ENCODE data around the gene MTIF3.

Gene MTIF3

DNA sequence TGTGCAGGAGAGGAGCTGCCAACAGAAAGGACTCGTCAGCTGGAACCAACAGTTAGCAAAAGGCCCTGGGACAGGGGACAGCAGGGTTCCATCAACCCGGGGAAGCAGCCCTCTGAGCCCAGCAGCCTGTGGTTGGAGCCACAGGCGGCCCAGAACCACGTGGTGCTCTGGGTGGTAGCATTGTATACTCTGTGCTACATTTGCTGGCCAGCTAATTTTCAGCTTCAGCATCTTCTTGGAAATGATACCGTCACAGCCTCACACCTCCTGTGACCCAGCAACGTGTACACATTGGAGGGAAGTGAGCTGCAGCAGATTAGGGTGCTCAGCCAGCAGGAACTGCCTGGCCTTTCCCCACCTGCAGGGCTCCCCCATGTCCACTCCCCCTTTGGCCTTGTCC, 13.1 kb upstream of the MTIF3 start:
- DNase-seq (ENCODE audit: low spot score): no peak
- in situ Hi-C loops (cut with MboI; ENCODE audit: low pct_unique_long_range_greater_than_20kb, low sequenced_read_pairs, unreplicated experiment): no loop called here
- TF ChIP-seq, protein P1, sequence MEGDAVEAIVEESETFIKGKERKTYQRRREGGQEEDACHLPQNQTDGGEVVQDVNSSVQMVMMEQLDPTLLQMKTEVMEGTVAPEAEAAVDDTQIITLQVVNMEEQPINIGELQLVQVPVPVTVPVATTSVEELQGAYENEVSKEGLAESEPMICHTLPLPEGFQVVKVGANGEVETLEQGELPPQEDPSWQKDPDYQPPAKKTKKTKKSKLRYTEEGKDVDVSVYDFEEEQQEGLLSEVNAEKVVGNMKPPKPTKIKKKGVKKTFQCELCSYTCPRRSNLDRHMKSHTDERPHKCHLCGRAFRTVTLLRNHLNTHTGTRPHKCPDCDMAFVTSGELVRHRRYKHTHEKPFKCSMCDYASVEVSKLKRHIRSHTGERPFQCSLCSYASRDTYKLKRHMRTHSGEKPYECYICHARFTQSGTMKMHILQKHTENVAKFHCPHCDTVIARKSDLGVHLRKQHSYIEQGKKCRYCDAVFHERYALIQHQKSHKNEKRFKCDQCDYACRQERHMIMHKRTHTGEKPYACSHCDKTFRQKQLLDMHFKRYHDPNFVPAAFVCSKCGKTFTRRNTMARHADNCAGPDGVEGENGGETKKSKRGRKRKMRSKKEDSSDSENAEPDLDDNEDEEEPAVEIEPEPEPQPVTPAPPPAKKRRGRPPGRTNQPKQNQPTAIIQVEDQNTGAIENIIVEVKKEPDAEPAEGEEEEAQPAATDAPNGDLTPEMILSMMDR (IDR thresholded peaks at IDR 0.05; ENCODE audit: extremely low read depth, insufficient read depth, missing control alignments): no peak

DNA sequence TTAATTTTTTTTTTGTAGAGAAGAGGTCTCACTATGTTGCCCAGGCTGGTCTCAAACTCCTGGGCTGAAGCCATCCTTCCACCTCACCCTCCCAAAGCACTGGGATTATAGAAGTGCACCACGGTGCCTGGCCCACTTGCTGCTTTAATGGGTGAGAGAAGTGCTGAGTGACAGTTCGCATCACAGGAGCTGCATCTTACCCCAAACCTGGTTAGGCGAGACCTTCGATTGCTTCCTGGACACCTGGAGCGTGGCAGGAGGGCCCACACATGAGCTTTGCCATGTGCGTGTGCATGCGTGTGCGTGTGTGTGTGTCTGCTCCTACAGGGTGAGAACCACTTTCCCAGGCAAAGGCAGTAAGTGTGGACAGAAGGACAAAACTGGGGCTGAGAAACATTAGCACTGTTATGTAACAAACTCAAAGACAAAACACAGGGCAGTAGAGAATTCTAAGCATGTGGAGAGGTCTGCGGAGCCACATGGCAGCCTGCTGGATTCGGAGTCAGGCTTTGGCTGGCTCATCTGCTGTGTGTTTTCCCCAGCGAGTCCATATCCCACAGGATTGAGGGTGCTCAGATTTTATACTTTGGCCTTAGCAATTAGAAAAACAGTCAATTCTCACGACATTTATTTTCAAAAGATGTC, 11.7 kb upstream of the MTIF3 start:
- no peak for DNase-seq (ENCODE audit: low spot score)
- TF ChIP-seq, protein P1 (IDR thresholded peaks at IDR 0.05; ENCODE audit: extremely low read depth, insufficient read depth, missing control alignments): no peak
- in situ Hi-C loops (cut with MboI; ENCODE audit: low pct_unique_long_range_greater_than_20kb, low sequenced_read_pairs, unreplicated experiment): no loop called here

DNA sequence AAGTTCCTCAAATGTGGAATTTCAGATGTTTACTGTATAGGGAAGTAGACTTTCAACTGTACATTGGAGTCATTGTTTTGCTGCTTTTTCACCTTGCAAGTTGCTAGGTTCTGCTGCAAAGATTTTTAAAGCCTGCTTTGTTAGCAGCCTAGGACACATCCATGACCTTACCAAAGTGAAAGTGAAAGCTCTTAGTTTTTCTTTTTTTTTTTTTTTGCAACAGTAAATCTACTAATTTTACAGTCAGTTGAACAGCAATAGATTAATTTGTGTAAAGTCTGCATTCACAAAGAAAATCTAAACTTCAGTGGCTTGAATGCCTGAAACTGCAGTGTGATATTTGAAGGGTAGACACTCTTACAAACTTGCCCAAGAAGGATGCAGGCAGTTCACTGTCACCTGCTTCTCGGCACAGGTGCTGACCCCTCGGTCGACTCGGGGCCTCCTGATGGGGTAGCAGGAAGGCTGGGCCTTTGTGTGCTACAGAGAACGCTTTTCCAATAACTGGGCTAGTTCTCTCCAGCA, 5.0 kb upstream of the MTIF3 start:
- in situ Hi-C loops (cut with MboI; ENCODE audit: low pct_unique_long_range_greater_than_20kb, low sequenced_read_pairs, unreplicated experiment): no loop called here
- peak; percentile 45 for DNase-seq (ENCODE audit: low spot score)

DNA sequence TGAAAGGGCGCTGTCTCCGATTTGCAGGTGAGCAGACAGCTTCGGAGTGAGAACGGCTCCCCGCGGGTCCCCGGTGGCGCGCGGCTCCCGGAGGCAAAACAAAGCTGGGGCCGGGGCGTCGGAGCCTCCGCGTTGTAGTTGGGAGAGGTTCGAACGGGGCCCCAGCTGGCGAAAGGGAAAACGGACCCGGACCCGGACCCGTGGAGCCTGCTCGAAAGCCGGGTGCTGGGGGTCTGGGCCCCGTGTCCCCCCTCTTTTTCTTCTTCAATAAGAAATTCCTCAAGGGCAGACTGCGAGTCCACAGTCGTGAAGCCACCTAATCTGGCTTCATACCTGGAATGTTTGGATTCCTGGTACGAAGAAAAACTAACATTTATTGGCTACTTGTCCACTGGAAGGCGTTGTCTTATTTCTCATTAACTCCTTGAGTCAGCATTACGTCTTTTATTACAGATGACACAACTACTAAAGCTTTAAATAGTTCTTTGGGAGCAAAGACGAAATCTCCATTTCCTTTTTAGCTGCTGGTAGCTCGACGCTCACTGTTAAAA, 632 bp upstream of the MTIF3 start:
- TF ChIP-seq, protein P1 (IDR thresholded peaks at IDR 0.05; ENCODE audit: extremely low read depth, insufficient read depth, missing control alignments): no peak
- in situ Hi-C loops (cut with MboI; ENCODE audit: low pct_unique_long_range_greater_than_20kb, low sequenced_read_pairs, unreplicated experiment): no loop called here
- peak; percentile 36 for DNase-seq (ENCODE audit: low spot score)

More for the DNA sequence above, 5.0 kb upstream of the MTIF3 start:
- TF ChIP-seq, protein P1 (IDR thresholded peaks at IDR 0.05; ENCODE audit: extremely low read depth, insufficient read depth, missing control alignments): no peak

DNA sequence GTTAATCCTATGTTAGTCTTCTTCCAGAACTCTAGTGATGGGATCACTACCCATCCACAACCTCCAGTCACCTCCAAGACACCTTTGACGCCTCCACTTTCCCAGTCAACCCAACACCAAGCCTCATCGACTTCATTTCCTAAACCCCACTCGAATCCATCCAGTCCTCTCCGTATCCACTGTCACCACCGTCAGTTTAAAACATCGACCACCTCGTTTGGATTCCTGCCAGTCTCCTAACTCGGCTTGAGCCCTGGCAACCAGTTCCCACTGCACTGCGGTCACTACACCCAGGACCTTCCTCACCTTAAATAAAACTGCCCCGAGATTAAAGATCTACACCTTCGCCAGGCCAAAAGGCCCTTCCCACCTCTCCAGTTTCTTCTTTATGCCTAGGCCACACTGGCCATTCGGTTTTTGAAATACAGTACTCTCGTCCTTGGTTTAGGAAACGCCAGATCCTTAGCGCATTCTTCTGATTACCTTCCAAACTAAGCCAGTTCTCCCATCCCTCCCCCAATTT, 1.2 kb downstream of the MTIF3 start:
- TF ChIP-seq, protein P1 (IDR thresholded peaks at IDR 0.05; ENCODE audit: extremely low read depth, insufficient read depth, missing control alignments): no peak
- in situ Hi-C loops (cut with MboI; ENCODE audit: low pct_unique_long_range_greater_than_20kb, low sequenced_read_pairs, unreplicated experiment): no loop called here
- DNase-seq (ENCODE audit: low spot score): no peak

DNA sequence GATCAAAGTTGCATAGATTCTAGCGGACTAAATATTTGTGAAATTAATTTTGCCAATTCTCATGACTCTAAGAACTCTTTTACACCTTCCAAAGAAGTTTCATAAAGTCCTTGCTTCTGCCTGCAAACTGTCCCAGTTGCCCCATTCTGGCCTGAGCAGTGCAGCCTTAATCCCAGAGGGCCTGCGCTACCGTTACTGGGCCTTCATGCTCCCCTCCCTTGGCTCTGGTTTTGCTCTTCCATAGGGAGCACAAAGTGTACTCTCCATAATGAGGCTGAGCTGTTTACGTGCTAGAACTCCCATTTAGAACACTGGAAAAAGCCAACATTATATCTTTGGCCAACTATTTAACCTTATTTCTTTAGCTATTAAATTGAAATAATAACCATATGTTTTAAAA, 2.1 kb downstream of the MTIF3 start:
- DNase-seq (ENCODE audit: low spot score): no peak
- in situ Hi-C loops (cut with MboI; ENCODE audit: low pct_unique_long_range_greater_than_20kb, low sequenced_read_pairs, unreplicated experiment): no loop called here
- TF ChIP-seq, protein P1 (IDR thresholded peaks at IDR 0.05; ENCODE audit: extremely low read depth, insufficient read depth, missing control alignments): no peak

Data from GM13977 (cell line).